Measurements from ENCODE around the gene TRAPPC6A.

GRCh38 chr19:45130888-45131615 lies 47.0 kb downstream of the TRAPPC6A start:
- TF ChIP-seq ZNF384 (IDR thresholded peaks at IDR 0.05) (no peak), FOXK2 (IDR thresholded peaks at IDR 0.05) (no peak), ELF4 (IDR thresholded peaks at IDR 0.05) (no peak), HDGF (IDR thresholded peaks at IDR 0.05; ENCODE audit: borderline replicate concordance) (no peak), SP1 (IDR thresholded peaks at IDR 0.05) (no peak), ARNT (IDR thresholded peaks at IDR 0.05) (no peak), FOXM1 (IDR thresholded peaks at IDR 0.05; ENCODE audit: borderline replicate concordance) (no peak), BHLHE40 (IDR thresholded peaks at IDR 0.05; ENCODE audit: borderline replicate concordance) (no peak), PKNOX1 (IDR thresholded peaks at IDR 0.05) (no peak), FOXA1 (IDR thresholded peaks at IDR 0.05) (no peak), NFRKB (IDR thresholded peaks at IDR 0.05) (no peak), SUZ12 (IDR thresholded peaks at IDR 0.05) (no peak), TARDBP (IDR thresholded peaks at IDR 0.05) (no peak)
